K562 (cell line): ENCODE measurements around the gene CCDC87. TPM values are rescaled to one million over a fixed set of nuclear protein-coding genes. Genes with fewer than 3 reads are reported as not detected.

Experiments used
- BMI1 ChIP-seq: fragments of 150-350 bp; IDR thresholded peaks from 2 replicates; pipeline ENCODE4 v1.6.1; 2014; ENCODE audit warnings: low read length
- CAMTA2 ChIP-seq: fragments of 250-450 bp; sonication (Bioruptor Pico); conservative IDR thresholded peaks from 2 replicates; pipeline ENCODE4 v1.5.1; 2022
- CREBBP ChIP-seq: IDR thresholded peaks from one replicate; pipeline ENCODE4 v1.6.1; 2012; ENCODE audit warnings: low read depth, mild to moderate bottlenecking, control low read depth, inconsistent platforms, low read length
- DIDO1 ChIP-seq: fragments of 450-650 bp; IDR thresholded peaks from 2 replicates; pipeline ENCODE4 v1.6.1; 2016; ENCODE audit warnings: low read depth, missing biosample characterization, missing genetic modification characterization
- DMBX1 ChIP-seq: fragments of 250-450 bp; sonication (Bioruptor Pico); IDR thresholded peaks from 2 replicates; pipeline ENCODE4 v1.8.0; 2022; ENCODE audit warnings: inconsistent platforms, mild to moderate bottlenecking, moderate library complexity, borderline replicate concordance
- KAT7 ChIP-seq: sonication (generic); formaldehyde crosslinking; IDR thresholded peaks from 2 replicates; pipeline ENCODE4 v1.8.0; 2022; ENCODE audit warnings: missing genetic modification reagents, mild to moderate bottlenecking, borderline replicate concordance
- MCM2 ChIP-seq: fragments of 450-650 bp; IDR thresholded peaks from 2 replicates; pipeline ENCODE4 v1.6.1; 2017; ENCODE audit warnings: low read depth, mild to moderate bottlenecking
- POLR2B ChIP-seq: fragments of 450-650 bp; IDR thresholded peaks from 2 replicates; pipeline ENCODE4 v1.6.1; 2018; ENCODE audit warnings: low read depth; ENCODE audit not compliant: partially characterized antibody
- PPARD ChIP-seq: fragments of 250-450 bp; sonication (Bioruptor Pico); IDR thresholded peaks from 2 replicates; pipeline ENCODE4 v1.8.0; 2022; ENCODE audit warnings: inconsistent platforms, mild to moderate bottlenecking, moderate library complexity
- PRMT5 ChIP-seq: sonication (generic); formaldehyde crosslinking; IDR thresholded peaks from 2 replicates; pipeline ENCODE4 v1.5.0; 2020; ENCODE audit warnings: missing genetic modification reagents
- SAFB2 ChIP-seq: fragments of 200-400 bp; formaldehyde crosslinking; IDR thresholded peaks from 2 replicates; pipeline ENCODE4 v1.6.1; 2018; ENCODE audit warnings: borderline replicate concordance, low read length, low read depth, moderate library complexity; ENCODE audit not compliant: severe bottlenecking
- STAT6 ChIP-seq: sonication (generic); formaldehyde crosslinking; IDR thresholded peaks from 2 replicates; pipeline ENCODE4 v1.8.1; 2023; ENCODE audit warnings: mild to moderate bottlenecking, missing genetic modification reagents
- TSHZ1 ChIP-seq: fragments of 250-450 bp; sonication (Bioruptor Pico); IDR thresholded peaks from 2 replicates; pipeline ENCODE4 v1.4.0; 2020; ENCODE audit warnings: mild to moderate bottlenecking, moderate library complexity
- XRCC5 ChIP-seq: fragments of 200-400 bp; formaldehyde crosslinking; IDR thresholded peaks from 2 replicates; pipeline ENCODE4 v1.6.1; 2017; ENCODE audit warnings: low read depth, mild to moderate bottlenecking, low read length
- ZBED1 ChIP-seq: IDR thresholded peaks from 2 replicates; pipeline ENCODE4 v1.6.1; 2014
- ZFPM2 ChIP-seq: fragments of 250-450 bp; sonication (Bioruptor Pico); IDR thresholded peaks from 2 replicates; pipeline ENCODE4 v1.5.1; 2022; ENCODE audit warnings: mild to moderate bottlenecking
- ZNF174 ChIP-seq: fragments of 250-450 bp; sonication (Bioruptor Pico); IDR thresholded peaks from 2 replicates; pipeline ENCODE4 v1.4.0; 2020; ENCODE audit warnings: mild to moderate bottlenecking
- ZNF512 ChIP-seq: IDR thresholded peaks from 2 replicates; pipeline ENCODE4 v1.6.1; 2016; ENCODE audit warnings: missing genetic modification characterization, missing compliant biosample characterization
- ZNF785 ChIP-seq: fragments of 250-450 bp; sonication (Bioruptor Pico); IDR thresholded peaks from 2 replicates; pipeline ENCODE4 v1.4.0; 2020; ENCODE audit warnings: mild to moderate bottlenecking
- ZSCAN32 ChIP-seq: fragments of 450-650 bp; formaldehyde crosslinking; IDR thresholded peaks from 2 replicates; pipeline ENCODE4 v1.4.0; 2020; ENCODE audit warnings: mild to moderate bottlenecking, moderate library complexity
- polyA plus RNA-seq, 8 experiments: library from polyadenylated mRNA; depleted of rRNA in 4 of 8; stranded (reverse) in 5 of 8; unstranded in 3 of 8; fragments of >200 nt; fragmentation: Nextera tagmentation in 2 of 8; fragmentation: Illumina TruSeq in 1 of 8; extraction: Ambion mirVana in 2 of 8; extraction: Trizol in 1 of 8; gene quantifications; 2 replicates each; pipeline versions ENCODE4 v1.2.1 to v1.2.3, GENCODE V29; 2011 to 2014; ENCODE audit warnings: inconsistent platforms in 1 of 8, missing spikeins in 1 of 8
- total RNA-seq, 7 experiments: library from RNA; depleted of rRNA in 6 of 7; stranded (reverse); fragments of >200 nt in 6 of 7; fragmentation: Illumina TruSeq in 2 of 7; extraction: Trizol in 2 of 7; gene quantifications; 2 replicates each; pipeline versions ENCODE4 v1.2.1 to v1.2.3, GENCODE V29; 2011 to 2021; ENCODE audit warnings: low replicate concordance in 1 of 7

CCDC87 gene
- total and polyA plus RNA-seq, 9 of the 15 experiments (the other 6 are each of a cell fraction or from before 2014, with no cell fraction given) = 0.03 to 0.44 (median 0.15) TPM; not detected in 1

GRCh38 chr11:66592457-66593302 lies at the start of gene CCDC87, which contains the start of gene CCS (continued):
- TF ChIP-seq XRCC5 = peak; percentile 78
- no peak for TF ChIP-seq PRMT5 (CRISPR knock-in tag)
- peak; percentile 96 for TF ChIP-seq POLR2B
- TF ChIP-seq ZNF785 (CRISPR knock-in tag) = no peak
- TF ChIP-seq CREBBP = no peak
- no peak for TF ChIP-seq MCM2
- no peak for TF ChIP-seq ZSCAN32 (CRISPR knock-in tag)
- no peak; the same call in 1 of the 2 replicates for TF ChIP-seq STAT6
- TF ChIP-seq ZNF512 (tag) = no peak
- TF ChIP-seq PPARD (CRISPR knock-in tag) = no peak
- peak; percentile 58; the same call in 1 of the 2 replicates for TF ChIP-seq BMI1
- TF ChIP-seq ZFPM2 (CRISPR knock-in tag) = no peak
- no peak for TF ChIP-seq ZNF174 (CRISPR knock-in tag)
- no peak for TF ChIP-seq SAFB2
- no peak for TF ChIP-seq TSHZ1 (CRISPR knock-in tag)
- TF ChIP-seq DMBX1 (CRISPR knock-in tag) = no peak
- no peak for TF ChIP-seq DIDO1
- no peak for TF ChIP-seq CAMTA2 (CRISPR knock-in tag)
- 0 out of 2 replicates have a peak, but pooled peaks have one; percentile 19 for TF ChIP-seq ZBED1
- TF ChIP-seq KAT7 (CRISPR knock-in tag) = no peak
